H1 (cell line): ENCODE measurements around the gene IQCF6. TPM values are rescaled to one million over a fixed set of nuclear protein-coding genes. Genes with fewer than 3 reads are reported as not detected.

ENCODE experiments used
- CTCF ChIA-PET: fragments of 300-600 bp; sonication (Branson Sonifier 250); formaldehyde crosslinking; loops from one replicate; lab custom pipeline; 2021; ENCODE audit not compliant: partially characterized antibody; lab: Charles Lee
- POLR2A ChIA-PET: fragments of 300-600 bp; sonication (Branson Sonifier 250); formaldehyde crosslinking; loops from one replicate; lab custom pipeline; 2021; ENCODE audit warnings: inconsistent platforms; ENCODE audit not compliant: partially characterized antibody; lab: Charles Lee
- DNase-seq, 2 experiments: peaks; one replicate each; pipeline versions ENCODE4 v3.0.0 to v3.0.0-alpha.2; 2010 to 2022; ENCODE audit warnings: low spot score in 2 of 2, low read depth in 1 of 2, mixed read lengths in 1 of 2
- FAIRE-seq: peaks from 2 replicates; lab custom pipeline; 2011; peaks lifted over from hg19 to GRCh38; lab: Jason Lieb, UNC
- H2AFZ ChIP-seq: 2 replicates; pipeline ENCODE4 v1.8.1; 2012; ENCODE audit warnings: low read length, inconsistent platforms
- H2AK5ac ChIP-seq: 2 replicates; pipeline ENCODE4 v1.6.1; 2013; ENCODE audit warnings: low read depth, low read length
- H2BK120ac ChIP-seq: replicated peaks from 2 replicates; pipeline ENCODE3; 2013; ENCODE audit warnings: low read depth, low read length, inconsistent platforms
- H2BK12ac ChIP-seq: 2 replicates; pipeline ENCODE4 v1.6.1; 2013; ENCODE audit warnings: low read depth, low read length
- H2BK15ac ChIP-seq: 2 replicates; pipeline ENCODE4 v1.6.1; 2013; ENCODE audit warnings: low read length
- H2BK20ac ChIP-seq: 2 replicates; pipeline ENCODE4 v1.6.1; 2013; ENCODE audit warnings: low read length
- H2BK5ac ChIP-seq: 2 replicates; pipeline ENCODE4 v1.6.1; 2013; ENCODE audit warnings: low read depth, low read length
- H3K14ac ChIP-seq: 2 replicates; pipeline ENCODE4 v1.6.1; 2013; ENCODE audit warnings: inconsistent platforms; ENCODE audit not compliant: insufficient read length
- H3K18ac ChIP-seq: 2 replicates; pipeline ENCODE4 v1.6.1; 2013; ENCODE audit warnings: low read length; ENCODE audit errors: extremely low read depth
- H3K23ac ChIP-seq: 2 replicates; pipeline ENCODE4 v1.6.1; 2013; ENCODE audit warnings: inconsistent platforms; ENCODE audit not compliant: insufficient read length
- H3K23me2 ChIP-seq: 2 replicates; pipeline ENCODE4 v1.6.1; 2013; ENCODE audit warnings: low read depth, low read length
- H3K27ac ChIP-seq: 2 replicates; pipeline ENCODE4 v1.6.1; 2011; ENCODE audit warnings: low read depth, low read length, inconsistent platforms
- H3K27me3 ChIP-seq, 4 experiments: replicated peaks in 1 of 4; 1 replicate in 1 of 4; 2 replicates in 3 of 4; pipeline versions ENCODE4 v1.6.1 to v1.8.1; 2011 to 2013; ENCODE audit warnings: low read length in 3 of 4, mild to moderate bottlenecking in 3 of 4, inconsistent platforms in 2 of 4, mixed read lengths in 2 of 4, moderate library complexity in 1 of 4; ENCODE audit not compliant: control insufficient read depth in 3 of 4, insufficient read depth in 3 of 4; ENCODE audit errors: extremely low read depth in 1 of 4
- H3K36me3 ChIP-seq, 4 experiments: 2 replicates each; pipeline versions ENCODE4 v1.6.1 to v1.8.1; 2011 to 2013; ENCODE audit warnings: mild to moderate bottlenecking in 4 of 4, low read length in 3 of 4, moderate library complexity in 2 of 4, control low read depth in 1 of 4, inconsistent platforms in 1 of 4; ENCODE audit not compliant: insufficient read depth in 4 of 4, control insufficient read depth in 2 of 4
- H3K4ac ChIP-seq: replicated peaks from 2 replicates; pipeline ENCODE3; 2013; ENCODE audit warnings: low read length, low read depth, mixed read lengths, inconsistent platforms; ENCODE audit not compliant: insufficient read length
- H3K4me1 ChIP-seq, 4 experiments: replicated peaks in 1 of 4; 1 replicate in 1 of 4; 2 replicates in 3 of 4; pipeline versions ENCODE4 v1.6.1 to v1.8.1; 2011 to 2013; ENCODE audit warnings: low read length in 3 of 4, inconsistent platforms in 2 of 4, mixed read lengths in 1 of 4; ENCODE audit not compliant: insufficient read depth in 4 of 4, control insufficient read depth in 3 of 4
- H3K4me2 ChIP-seq, 2 experiments: 2 replicates each; pipeline versions ENCODE4 v1.6.1 to v1.8.1; 2011 to 2013; ENCODE audit warnings: low read depth in 2 of 2, low read length in 2 of 2, control low read depth in 1 of 2, inconsistent platforms in 1 of 2, mild to moderate bottlenecking in 1 of 2; ENCODE audit not compliant: insufficient read depth in 1 of 2
- H3K4me3 ChIP-seq, 4 experiments: fragments of 200-600, 300-600 bp in 1 of 4; sonication (generic), shearing (Covaris generic), sonication (Bioruptor Twin) in 1 of 4; 2 replicates each; pipeline versions ENCODE4 v1.5.1 to v1.8.1; 2011 to 2016; ENCODE audit warnings: low read length in 4 of 4, low read depth in 3 of 4, control low read depth in 2 of 4, inconsistent platforms in 2 of 4, mild to moderate bottlenecking in 2 of 4, mixed read lengths in 1 of 4, moderate library complexity in 1 of 4; ENCODE audit not compliant: insufficient read depth in 2 of 4; ENCODE audit errors: extremely low read depth in 1 of 4
- H3K56ac ChIP-seq: replicated peaks from 2 replicates; pipeline ENCODE3; 2013; ENCODE audit warnings: low read depth, mild to moderate bottlenecking, mixed read lengths, low read length, inconsistent platforms; ENCODE audit not compliant: insufficient read length
- H3K79me1 ChIP-seq: 2 replicates; pipeline ENCODE4 v1.6.1; 2013; ENCODE audit warnings: low read depth, low read length, control low read depth
- H3K79me2 ChIP-seq, 2 experiments: 2 replicates each; pipeline versions ENCODE4 v1.6.1 to v1.8.1; 2012 to 2013; ENCODE audit warnings: low read length in 2 of 2, mild to moderate bottlenecking in 2 of 2, inconsistent platforms in 1 of 2; ENCODE audit not compliant: insufficient read depth in 2 of 2, control insufficient read depth in 1 of 2
- H3K9ac ChIP-seq, 4 experiments: replicated peaks in 1 of 4; 1 replicate in 1 of 4; 2 replicates in 3 of 4; pipeline versions ENCODE4 v1.6.1 to v1.8.1; 2011 to 2013; ENCODE audit warnings: low read depth in 3 of 4, low read length in 3 of 4, control low read depth in 2 of 4, mild to moderate bottlenecking in 2 of 4, moderate library complexity in 2 of 4, inconsistent platforms in 1 of 4; ENCODE audit errors: extremely low read depth in 1 of 4
- H3K9me3 ChIP-seq, 2 experiments: 2 replicates each; pipeline versions ENCODE4 v1.6.1 to v1.8.1; 2012 to 2013; ENCODE audit warnings: mild to moderate bottlenecking in 2 of 2, moderate library complexity in 2 of 2, control low read depth in 1 of 2, inconsistent platforms in 1 of 2, low read depth in 1 of 2, low read length in 1 of 2, mixed read lengths in 1 of 2; ENCODE audit not compliant: insufficient read depth in 2 of 2
- H4K20me1 ChIP-seq, 2 experiments: replicated peaks in 1 of 2; 2 replicates each; pipeline versions ENCODE3 to v1.8.1; 2011 to 2013; ENCODE audit warnings: inconsistent platforms in 2 of 2, low read length in 2 of 2, mild to moderate bottlenecking in 1 of 2; ENCODE audit not compliant: insufficient read depth in 2 of 2, control insufficient read depth in 1 of 2
- H4K5ac ChIP-seq: 2 replicates; pipeline ENCODE4 v1.6.1; 2013; ENCODE audit warnings: low read length, low read depth, mixed read lengths, inconsistent platforms; ENCODE audit not compliant: insufficient read length
- H4K8ac ChIP-seq: 2 replicates; pipeline ENCODE4 v1.8.0; 2013; ENCODE audit warnings: mild to moderate bottlenecking, moderate library complexity, low read length, inconsistent platforms; ENCODE audit not compliant: insufficient read depth; ENCODE audit errors: extremely low read depth
- H4K91ac ChIP-seq: replicated peaks from 2 replicates; pipeline ENCODE3; 2013; ENCODE audit warnings: low read length, mixed read lengths, inconsistent platforms; ENCODE audit not compliant: insufficient read length
- RBBP5 ChIP-seq: IDR thresholded peaks from 2 replicates; pipeline ENCODE4 v1.7.1; 2012; ENCODE audit warnings: low read depth, mild to moderate bottlenecking, inconsistent platforms, low read length, moderate library complexity, borderline replicate concordance
- TAF7 ChIP-seq: optimal IDR thresholded peaks from 2 replicates; pipeline ENCODE3; 2011; ENCODE audit warnings: low read depth, mild to moderate bottlenecking, inconsistent platforms, low read length, moderate library complexity, borderline replicate concordance
- WGBS, 2 experiments: shearing (Covaris generic) in 1 of 2; methylation state at CpG; one replicate each; pipeline versions ENCODE4 v1.1.6 to v1.1.7; 2013 to 2015; ENCODE audit warnings: low lambda C conversion rate in 2 of 2, mixed read lengths in 2 of 2, inconsistent platforms in 1 of 2, low coverage in 1 of 2, missing lambda C conversion rate in 1 of 2; ENCODE audit not compliant: insufficient replicate concordance in 2 of 2, insufficient coverage in 1 of 2, insufficient read length in 1 of 2; ENCODE audit errors: extremely low coverage in 1 of 2, missing lambda C conversion rate in 1 of 2; 5-methylcytosine and 5-hydroxymethylcytosine counted together
- polyA plus RNA-seq, 7 experiments: library from polyadenylated mRNA; depleted of rRNA in 3 of 7; stranded (reverse) in 5 of 7; unstranded in 2 of 7; fragments of >200 nt in 5 of 7; fragments of 200-250 nt in 2 of 7; gene quantifications; 1 replicate in 5 of 7; 2 replicates in 1 of 7; 4 replicates in 1 of 7; pipeline versions ENCODE4 v1.2.1 to v1.2.3, GENCODE V29; 2011 to 2013; ENCODE audit warnings: missing spikeins in 2 of 7, mixed read lengths in 2 of 7
- total RNA-seq: library from RNA; stranded (reverse); fragmentation: NEBNext Ultra II Directional; extraction: Animal tissue kit (Norgen Biotek cat#: 25700); gene quantifications from 2 replicates; pipeline ENCODE4 v1.2.1, GENCODE V29; 2021

Gene IQCF6
- total and polyA plus RNA-seq, 2 of the 8 experiments (the other 6 are each of a cell fraction or from before 2014, with no cell fraction given): not detected

DNA sequence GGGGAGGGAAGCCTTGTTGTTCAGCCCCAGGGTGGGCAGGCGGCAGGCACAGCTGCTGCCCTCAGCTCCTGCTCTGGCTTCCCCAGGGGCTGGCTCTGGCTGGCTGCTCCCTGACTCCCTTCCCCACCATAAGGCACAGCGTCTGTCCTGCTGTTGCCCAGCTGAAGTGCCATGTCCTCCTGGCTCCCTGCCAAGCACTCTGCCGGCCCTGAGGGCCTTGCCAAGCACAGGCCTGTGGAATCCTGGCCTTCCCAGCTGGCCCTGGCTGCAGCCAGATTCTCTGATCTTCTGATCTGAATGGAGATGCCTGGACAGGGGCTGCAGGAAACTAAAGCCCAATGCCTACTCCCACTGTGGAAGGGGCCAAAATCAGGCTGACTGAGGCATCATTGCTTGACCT lies 1.1 kb downstream of the IQCF6 start:
- DNase-seq: no peak
- POLR2A ChIA-PET: no interaction called here
- TF ChIP-seq TAF7 (no peak), RBBP5 (no peak)

More for the DNA sequence above, 1.1 kb downstream of the IQCF6 start:
- H4K8ac ChIP-seq: no peak overlapping the region
- no peak overlapping the region for H2BK120ac ChIP-seq
- H3K4me1 ChIP-seq: peaks cover 0 to 5% (median 3%) of the 10 kb centered on the region in 4 experiments; a peak in 4 of 7 replicates
- no peak overlapping the region for H4K5ac ChIP-seq
- H3K4ac ChIP-seq: no peak overlapping the region
- no peaks in the 10 kb centered on the region for H3K79me2 ChIP-seq
- H3K14ac ChIP-seq: no peak overlapping the region
- H2AFZ ChIP-seq: no peak overlapping the region
- H3K23ac ChIP-seq: no peak overlapping the region
- no peaks in the 10 kb centered on the region for H3K36me3 ChIP-seq
- no peak overlapping the region for H3K18ac ChIP-seq
- H2AK5ac ChIP-seq: no peak overlapping the region
- no peak overlapping the region for H2BK12ac ChIP-seq
- H2BK15ac ChIP-seq: no peak overlapping the region
- no peak overlapping the region for H3K4me3 ChIP-seq
- 87% methylated on average over 3 of the region's 3 CpGs; no CpG with 5 or more reads in 1 of the 2 experiments for WGBS, 2 experiments
- H3K23me2 ChIP-seq: no peaks in the 10 kb centered on the region
- H3K4me2 ChIP-seq: no peak overlapping the region
- peaks cover 0 to 2% of the 10 kb centered on the region in 2 experiments; a peak in 1 of 4 replicates for H3K9me3 ChIP-seq
- no peaks in the 10 kb centered on the region for H3K27me3 ChIP-seq
- H2BK20ac ChIP-seq: no peak overlapping the region
- H4K20me1 ChIP-seq: no peaks in the 10 kb centered on the region
- no peak overlapping the region for H3K56ac ChIP-seq
- H3K79me1 ChIP-seq: no peaks in the 10 kb centered on the region
- H3K27ac ChIP-seq: no peak overlapping the region
- no peak for FAIRE-seq
- H3K9ac ChIP-seq: no peak overlapping the region
- no peak overlapping the region for H4K91ac ChIP-seq
- H2BK5ac ChIP-seq: no peak overlapping the region
- CTCF ChIA-PET: no interaction called here
